HepG2 (cell line): ENCODE data around the gene TARBP2. TPM values are rescaled to one million over a fixed set of nuclear protein-coding genes. Genes with fewer than 3 reads are reported as not detected.

Experiments
- ADNP ChIP-seq: sonication (generic); formaldehyde crosslinking; IDR thresholded peaks from 2 replicates; pipeline ENCODE4 v1.4.0; 2020; ENCODE audit warnings: missing genetic modification reagents
- ARID2 ChIP-seq: sonication (generic); formaldehyde crosslinking; IDR thresholded peaks from 2 replicates; pipeline ENCODE4 v1.8.1; 2022; ENCODE audit warnings: mild to moderate bottlenecking, missing genetic modification reagents, borderline replicate concordance
- CEBPG ChIP-seq: IDR thresholded peaks from 2 replicates; pipeline ENCODE4 v1.6.1; 2016
- GABPB1 ChIP-seq: IDR thresholded peaks from 2 replicates; pipeline ENCODE4 v1.6.1; 2016; ENCODE audit warnings: mild to moderate bottlenecking, missing genetic modification reagents, moderate library complexity, missing compliant biosample characterization
- MED13 ChIP-seq: sonication (generic); formaldehyde crosslinking; IDR thresholded peaks from 2 replicates; pipeline ENCODE4 v1.5.0; 2020; ENCODE audit warnings: missing genetic modification reagents
- POLR2A ChIP-seq, 2 experiments: IDR thresholded peaks; 2 replicates each; pipeline ENCODE4 v1.6.1; 2011; ENCODE audit warnings: low read depth in 2 of 2, low read length in 2 of 2, mild to moderate bottlenecking in 1 of 2, moderate library complexity in 1 of 2; ENCODE audit not compliant: insufficient read depth in 1 of 2
- PRDM4 ChIP-seq: sonication (generic); formaldehyde crosslinking; IDR thresholded peaks from 2 replicates; pipeline ENCODE4 v1.9.0; 2021; ENCODE audit warnings: missing genetic modification reagents, borderline replicate concordance
- SAP130 ChIP-seq: IDR thresholded peaks from 2 replicates; pipeline ENCODE4 v1.6.1; 2016; ENCODE audit warnings: low read depth
- SOX13 ChIP-seq, 3 experiments: fragments of 450-650 bp in 1 of 3; sonication (generic) in 1 of 3; formaldehyde crosslinking in 1 of 3; IDR thresholded peaks in 2 of 3; conservative IDR thresholded peaks in 1 of 3; 2 replicates each; pipeline versions ENCODE4 v1.5.0 to v1.6.1; 2016 to 2020; ENCODE audit warnings: antibody characterized with exemption in 1 of 3, mild to moderate bottlenecking in 1 of 3, missing compliant biosample characterization in 1 of 3, missing genetic modification reagents in 1 of 3, moderate library complexity in 1 of 3
- THYN1 ChIP-seq: sonication (generic); formaldehyde crosslinking; IDR thresholded peaks from 2 replicates; pipeline ENCODE4 v1.8.1; 2023; ENCODE audit warnings: low read depth, mild to moderate bottlenecking, moderate library complexity, missing genetic modification reagents, borderline replicate concordance
- TMF1 ChIP-seq: sonication (generic); formaldehyde crosslinking; IDR thresholded peaks from 2 replicates; pipeline ENCODE4 v1.8.1; 2022; ENCODE audit warnings: low read depth, missing genetic modification reagents
- XBP1 ChIP-seq: sonication (generic); formaldehyde crosslinking; IDR thresholded peaks from 2 replicates; pipeline ENCODE4 v1.5.0; 2020; ENCODE audit warnings: missing genetic modification reagents
- ZBTB38 ChIP-seq: sonication (generic); formaldehyde crosslinking; IDR thresholded peaks from 2 replicates; pipeline ENCODE4 v1.5.1; 2020; ENCODE audit warnings: mild to moderate bottlenecking, missing genetic modification reagents
- ZFY ChIP-seq: sonication (generic); formaldehyde crosslinking; IDR thresholded peaks from 2 replicates; pipeline ENCODE4 v1.4.0; 2020; ENCODE audit warnings: missing genetic modification reagents
- ZGPAT ChIP-seq: IDR thresholded peaks from 2 replicates; pipeline ENCODE4 v1.6.1; 2016; ENCODE audit warnings: mild to moderate bottlenecking
- ZNF33B ChIP-seq: sonication (generic); formaldehyde crosslinking; IDR thresholded peaks from 2 replicates; pipeline ENCODE4 v1.5.1; 2020; ENCODE audit warnings: mild to moderate bottlenecking, missing genetic modification reagents
- ZNF644 ChIP-seq: IDR thresholded peaks from 2 replicates; pipeline ENCODE4 v1.6.1; 2016; ENCODE audit warnings: low read depth
- ZSCAN5A ChIP-seq: sonication (generic); formaldehyde crosslinking; IDR thresholded peaks from 2 replicates; pipeline ENCODE4 v1.8.0; 2022; ENCODE audit warnings: mild to moderate bottlenecking, missing genetic modification reagents, borderline replicate concordance
- polyA plus RNA-seq, 8 experiments: library from polyadenylated mRNA; depleted of rRNA in 3 of 8; stranded (reverse) in 7 of 8; unstranded in 1 of 8; fragments of >200 nt; fragmentation: Illumina TruSeq in 4 of 8; extraction: Trizol in 4 of 8; gene quantifications; 2 replicates each; pipeline versions ENCODE4 v1.2.1 to v1.2.3, GENCODE V29; 2011 to 2016; ENCODE audit warnings: low read depth in 4 of 8, missing spikeins in 1 of 8, mixed read lengths in 1 of 8; ENCODE audit not compliant: insufficient read depth in 1 of 8
- total RNA-seq, 5 experiments: library from RNA; depleted of rRNA; stranded (reverse); fragments of >200 nt; fragmentation: Illumina TruSeq; extraction: Trizol; gene quantifications; 2 replicates each; pipeline ENCODE4 v1.2.3, GENCODE V29; 2016; ENCODE audit warnings: low read depth in 1 of 5
- TF ChIP-seq, protein P1 (sequence below): sonication (generic); formaldehyde crosslinking; conservative IDR thresholded peaks from 2 replicates; pipeline ENCODE4 v1.4.0; 2020; ENCODE audit warnings: missing genetic modification reagents
- TF ChIP-seq, protein P2 (sequence below): sonication (generic); formaldehyde crosslinking; IDR thresholded peaks from 2 replicates; pipeline ENCODE4 v1.5.0; 2020; ENCODE audit warnings: mild to moderate bottlenecking, missing genetic modification reagents
- TF ChIP-seq, protein P3 (sequence below): IDR thresholded peaks from 2 replicates; pipeline ENCODE4 v1.6.1; 2018; ENCODE audit warnings: missing genetic modification reagents, mild to moderate bottlenecking, missing compliant biosample characterization

Gene TARBP2
- total and polyA plus RNA-seq, 2 of the 13 experiments (the other 11 are each of a cell fraction or from before 2014, with no cell fraction given) = 47.0 to 55.5 TPM

- TF ChIP-seq TMF1 (CRISPR knock-in tag) (0 out of 2 replicates have a peak, but pooled peaks have one; percentile 46), GABPB1 (CRISPR knock-in tag) (no peak), SAP130 (CRISPR knock-in tag) (peak; percentile 63), PRDM4 (CRISPR knock-in tag) (no peak), ZSCAN5A (CRISPR knock-in tag) (0 out of 2 replicates have a peak, but pooled peaks have one; percentile 29), MED13 (CRISPR knock-in tag) (no peak), XBP1 (CRISPR knock-in tag) (no peak), SOX13 (IDR thresholded peaks at IDR 0.05) (no peak), SOX13 (CRISPR knock-in tag; conservative IDR thresholded peaks at IDR 0.05 in 1 of 2, IDR thresholded peaks at IDR 0.05 in 1 of 2) (0 out of 4 replicates have a peak, but pooled peaks of 1 of the 2 experiments have one; percentile 17), ZNF33B (CRISPR knock-in tag) (0 out of 2 replicates have a peak, but pooled peaks have one; percentile 10), ZNF644 (CRISPR knock-in tag) (no peak), ZFY (CRISPR knock-in tag) (no peak), ARID2 (CRISPR knock-in tag) (0 out of 2 replicates have a peak, but pooled peaks have one; percentile 78), ADNP (no peak), CEBPG (peak; percentile 82), POLR2A (IDR thresholded peaks at IDR 0.05; ENCODE audit: insufficient read depth in 1 of 2, low read depth in 2 of 2, low read length in 2 of 2) (peak; percentile 69 to 90; a peak in 3 of 4 replicates), ZGPAT (CRISPR knock-in tag) (no peak), ZBTB38 (CRISPR knock-in tag) (no peak), THYN1 (CRISPR knock-in tag) (0 out of 2 replicates have a peak, but pooled peaks have one; percentile 53)
- TF ChIP-seq, protein P1, sequence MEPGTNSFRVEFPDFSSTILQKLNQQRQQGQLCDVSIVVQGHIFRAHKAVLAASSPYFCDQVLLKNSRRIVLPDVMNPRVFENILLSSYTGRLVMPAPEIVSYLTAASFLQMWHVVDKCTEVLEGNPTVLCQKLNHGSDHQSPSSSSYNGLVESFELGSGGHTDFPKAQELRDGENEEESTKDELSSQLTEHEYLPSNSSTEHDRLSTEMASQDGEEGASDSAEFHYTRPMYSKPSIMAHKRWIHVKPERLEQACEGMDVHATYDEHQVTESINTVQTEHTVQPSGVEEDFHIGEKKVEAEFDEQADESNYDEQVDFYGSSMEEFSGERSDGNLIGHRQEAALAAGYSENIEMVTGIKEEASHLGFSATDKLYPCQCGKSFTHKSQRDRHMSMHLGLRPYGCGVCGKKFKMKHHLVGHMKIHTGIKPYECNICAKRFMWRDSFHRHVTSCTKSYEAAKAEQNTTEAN (CRISPR knock-in tag) = no peak
- TF ChIP-seq, protein P2, sequence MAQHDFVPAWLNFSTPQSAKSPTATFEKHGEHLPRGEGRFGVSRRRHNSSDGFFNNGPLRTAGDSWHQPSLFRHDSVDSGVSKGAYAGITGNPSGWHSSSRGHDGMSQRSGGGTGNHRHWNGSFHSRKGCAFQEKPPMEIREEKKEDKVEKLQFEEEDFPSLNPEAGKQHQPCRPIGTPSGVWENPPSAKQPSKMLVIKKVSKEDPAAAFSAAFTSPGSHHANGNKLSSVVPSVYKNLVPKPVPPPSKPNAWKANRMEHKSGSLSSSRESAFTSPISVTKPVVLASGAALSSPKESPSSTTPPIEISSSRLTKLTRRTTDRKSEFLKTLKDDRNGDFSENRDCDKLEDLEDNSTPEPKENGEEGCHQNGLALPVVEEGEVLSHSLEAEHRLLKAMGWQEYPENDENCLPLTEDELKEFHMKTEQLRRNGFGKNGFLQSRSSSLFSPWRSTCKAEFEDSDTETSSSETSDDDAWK (CRISPR knock-in tag) = no peak
- TF ChIP-seq, protein P3, sequence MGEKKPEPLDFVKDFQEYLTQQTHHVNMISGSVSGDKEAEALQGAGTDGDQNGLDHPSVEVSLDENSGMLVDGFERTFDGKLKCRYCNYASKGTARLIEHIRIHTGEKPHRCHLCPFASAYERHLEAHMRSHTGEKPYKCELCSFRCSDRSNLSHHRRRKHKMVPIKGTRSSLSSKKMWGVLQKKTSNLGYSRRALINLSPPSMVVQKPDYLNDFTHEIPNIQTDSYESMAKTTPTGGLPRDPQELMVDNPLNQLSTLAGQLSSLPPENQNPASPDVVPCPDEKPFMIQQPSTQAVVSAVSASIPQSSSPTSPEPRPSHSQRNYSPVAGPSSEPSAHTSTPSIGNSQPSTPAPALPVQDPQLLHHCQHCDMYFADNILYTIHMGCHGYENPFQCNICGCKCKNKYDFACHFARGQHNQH (CRISPR knock-in tag) = no peak
These were observed 824 bp upstream of the TARBP2 start (continued) for GRCh38 chr12:53500142-53500775.
